MG63 (cell line): ENCODE data around the gene CABP4. TPM values are rescaled to one million over a fixed set of nuclear protein-coding genes. Genes with fewer than 3 reads are reported as not detected.
"Not testable (repeated sequence)": the region's sequence is repeated elsewhere in the genome, so short reads cannot be mapped to it uniquely, and the experiment has no call there.

Source experiments
- DNase-seq: peaks from one replicate; pipeline ENCODE4 v3.0.0-alpha.2; 2020
- H3K27me3 ChIP-seq: fragments of 250-450 bp; sonication (Bioruptor Pico); 2 replicates; pipeline ENCODE4 v1.5.1; 2020; ENCODE audit warnings: mild to moderate bottlenecking, moderate library complexity
- H3K36me3 ChIP-seq: fragments of 250-450 bp; sonication (Bioruptor Pico); 2 replicates; pipeline ENCODE4 v1.5.1; 2020; ENCODE audit warnings: mild to moderate bottlenecking, moderate library complexity
- H3K4me3 ChIP-seq: fragments of 250-450 bp; sonication (Bioruptor Pico); 2 replicates; pipeline ENCODE4 v1.5.1; 2020; ENCODE audit warnings: mild to moderate bottlenecking, moderate library complexity
- H3K9me3 ChIP-seq: fragments of 250-450 bp; sonication (Bioruptor Pico); 2 replicates; pipeline ENCODE4 v1.5.1; 2020; ENCODE audit warnings: mild to moderate bottlenecking, moderate library complexity
- total RNA-seq: library from RNA; depleted of rRNA; stranded (reverse); fragments of >200 nt; shearing (Covaris generic); gene quantifications from 2 replicates; pipeline ENCODE4 v1.2.3, GENCODE V29; 2014; ENCODE audit warnings: low replicate concordance

CABP4 gene
- total RNA-seq, 1 experiment from 2014 or later: 0.26 TPM

DNA sequence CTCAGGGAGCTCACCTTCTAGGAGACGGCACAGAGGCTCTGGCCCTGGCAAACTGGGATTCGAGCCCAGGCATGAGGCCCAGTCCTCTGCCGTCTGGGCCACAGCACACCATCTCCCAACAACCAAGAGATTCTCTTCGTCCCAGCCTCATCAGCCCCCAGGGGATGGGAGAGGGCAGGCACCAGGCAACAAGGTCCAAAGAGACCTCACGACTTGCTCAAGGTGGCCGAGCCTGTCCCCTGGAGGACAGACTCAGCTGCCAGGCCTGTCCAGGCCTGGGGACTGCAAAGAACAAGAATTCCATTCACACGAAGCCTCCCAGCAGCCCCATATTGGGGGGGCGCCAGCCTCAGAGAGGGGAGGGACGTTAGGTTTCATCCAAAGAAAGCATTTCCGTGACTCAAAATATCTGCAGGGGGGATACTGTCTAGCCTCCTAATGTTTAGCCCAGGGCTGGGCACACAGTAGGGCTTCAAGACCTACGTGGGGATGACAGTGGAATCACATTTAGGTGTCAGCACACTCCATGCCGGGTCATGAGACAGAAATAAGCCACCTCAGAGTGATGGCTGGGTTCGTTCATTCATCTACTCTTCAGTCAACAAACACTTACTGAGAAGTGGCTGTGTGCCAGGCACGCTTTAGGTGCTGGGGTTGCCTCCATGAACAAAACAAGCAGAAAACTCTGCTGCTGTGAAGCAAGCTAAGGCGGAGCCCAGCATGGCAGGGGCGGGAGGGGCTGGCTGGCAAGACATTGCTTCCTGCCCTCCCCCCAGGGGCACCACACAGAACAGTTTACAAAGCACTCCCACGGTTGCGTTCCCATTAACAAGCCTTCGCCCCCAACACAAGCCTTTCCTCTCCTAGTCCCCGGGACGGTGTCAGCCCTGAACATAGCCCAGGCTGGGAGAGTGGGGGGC lies 38.5 kb upstream of the CABP4 start:
- H3K27me3 ChIP-seq: no peaks in the 10 kb centered on the region
- peak; percentile 61 for DNase-seq
- no peaks in the 10 kb centered on the region for H3K9me3 ChIP-seq
- H3K4me3 ChIP-seq: no peak overlapping the region
- H3K36me3 ChIP-seq: no peaks in the 10 kb centered on the region

DNA sequence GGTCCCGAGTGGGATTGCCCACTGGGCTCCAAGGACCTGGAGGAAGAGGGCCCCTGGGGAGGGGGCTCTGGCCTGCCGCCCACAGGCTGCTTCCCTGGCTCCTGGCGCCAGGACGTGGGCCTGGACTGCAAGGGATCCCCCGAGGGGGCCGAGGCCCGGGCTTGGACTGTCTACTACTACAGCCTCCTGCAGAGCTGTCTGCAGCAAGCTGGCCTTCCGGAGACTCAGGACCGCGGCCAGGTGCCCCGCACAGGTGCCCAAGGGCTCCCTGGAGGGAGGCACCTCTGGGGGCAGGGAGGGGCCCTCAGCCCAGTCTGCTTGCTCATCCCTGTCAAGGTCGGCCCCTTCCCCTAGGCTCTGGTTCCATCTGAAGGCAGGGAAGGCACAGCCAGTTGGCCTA lies 37.7 kb upstream of the CABP4 start:
- DNase-seq: no peak
- Histone ChIP-seq H3K36me3 (no peaks in the 10 kb centered on the region), H3K27me3 (no peaks in the 10 kb centered on the region), H3K9me3 (no peaks in the 10 kb centered on the region), H3K4me3 (no peak overlapping the region)

DNA sequence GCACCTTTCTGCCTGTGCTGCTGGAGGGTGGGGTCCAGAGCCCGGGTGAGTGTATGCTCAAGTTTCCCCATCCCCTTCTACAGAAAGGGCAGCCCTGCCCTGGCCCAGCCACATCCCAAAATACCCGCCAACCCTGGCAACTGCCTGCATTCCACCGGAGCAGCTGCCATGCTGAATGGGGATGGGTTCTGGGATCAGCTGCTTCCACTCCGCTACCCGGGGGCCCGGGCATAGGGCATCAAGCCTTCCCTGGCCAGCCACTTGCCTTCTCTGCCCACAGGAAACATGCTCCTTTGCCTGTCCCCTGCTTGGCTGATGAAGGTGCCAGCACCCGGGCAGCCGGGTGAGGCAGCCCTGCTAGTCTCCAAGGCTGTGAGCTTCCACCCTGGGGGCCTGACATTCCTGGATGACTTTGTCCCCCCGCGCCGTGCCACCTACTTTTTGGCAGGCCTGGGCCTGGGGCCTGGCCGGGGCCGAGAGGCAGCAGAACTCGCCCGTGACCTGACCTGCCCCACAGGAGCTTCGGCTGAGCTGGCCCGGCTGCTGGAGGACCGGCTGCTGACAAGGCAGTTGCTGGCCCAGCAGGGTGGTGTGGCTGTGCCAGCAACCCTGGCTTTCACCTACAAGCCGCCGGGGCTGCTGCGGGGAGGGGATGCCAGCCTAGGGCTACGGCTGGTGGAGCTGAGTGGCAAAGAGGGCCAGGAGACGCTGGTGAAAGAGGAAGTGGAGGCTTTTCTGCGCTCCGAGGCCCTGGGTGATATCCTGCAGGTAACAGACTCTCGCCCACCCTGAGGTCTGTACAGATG lies 36.5 kb upstream of the CABP4 start:
- Histone ChIP-seq H3K27me3 (no peaks in the 10 kb centered on the region), H3K4me3 (no peak overlapping the region), H3K9me3 (no peaks in the 10 kb centered on the region), H3K36me3 (no peaks in the 10 kb centered on the region)
- DNase-seq: peak; percentile 85

DNA sequence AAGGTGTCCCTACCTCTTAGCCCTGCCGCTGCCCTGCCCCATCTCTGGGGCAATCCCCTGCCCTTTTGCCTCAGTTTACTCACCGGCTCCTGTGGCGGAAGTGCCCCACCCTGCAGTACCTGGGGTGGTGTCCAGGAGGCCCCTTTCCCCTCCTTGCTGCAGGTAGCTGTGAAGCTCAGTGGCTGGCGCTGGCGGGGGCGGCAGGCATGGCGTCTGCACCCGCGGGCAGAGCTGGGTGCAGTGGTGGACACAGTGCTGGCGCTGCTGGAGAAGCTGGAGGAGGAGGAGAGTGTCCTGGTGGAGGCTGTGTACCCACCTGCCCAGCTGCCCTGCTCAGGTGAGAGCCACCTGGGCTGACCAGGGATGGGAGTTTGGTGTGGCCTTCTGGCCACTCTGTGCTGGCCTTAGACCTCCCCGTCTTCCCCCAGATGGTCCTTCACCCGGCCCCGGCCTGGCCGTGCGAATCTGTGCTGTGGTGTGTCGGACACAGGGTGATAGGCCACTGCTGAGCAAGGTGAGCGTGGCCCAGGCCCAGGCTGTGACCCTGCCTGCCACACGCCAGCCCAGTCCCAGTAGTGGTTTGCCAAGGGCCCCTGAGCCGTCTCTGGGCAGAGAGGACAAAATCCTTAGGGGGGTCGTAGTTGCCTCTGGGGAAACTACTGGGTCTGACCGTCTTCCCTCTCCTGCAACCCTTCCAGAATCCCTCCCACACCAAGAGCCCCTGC lies 35.7 kb upstream of the CABP4 start:
- H3K36me3 ChIP-seq: no peaks in the 10 kb centered on the region
- DNase-seq: no peak
- no peaks in the 10 kb centered on the region for H3K27me3 ChIP-seq
- no peaks in the 10 kb centered on the region for H3K9me3 ChIP-seq
- no peak overlapping the region for H3K4me3 ChIP-seq

DNA sequence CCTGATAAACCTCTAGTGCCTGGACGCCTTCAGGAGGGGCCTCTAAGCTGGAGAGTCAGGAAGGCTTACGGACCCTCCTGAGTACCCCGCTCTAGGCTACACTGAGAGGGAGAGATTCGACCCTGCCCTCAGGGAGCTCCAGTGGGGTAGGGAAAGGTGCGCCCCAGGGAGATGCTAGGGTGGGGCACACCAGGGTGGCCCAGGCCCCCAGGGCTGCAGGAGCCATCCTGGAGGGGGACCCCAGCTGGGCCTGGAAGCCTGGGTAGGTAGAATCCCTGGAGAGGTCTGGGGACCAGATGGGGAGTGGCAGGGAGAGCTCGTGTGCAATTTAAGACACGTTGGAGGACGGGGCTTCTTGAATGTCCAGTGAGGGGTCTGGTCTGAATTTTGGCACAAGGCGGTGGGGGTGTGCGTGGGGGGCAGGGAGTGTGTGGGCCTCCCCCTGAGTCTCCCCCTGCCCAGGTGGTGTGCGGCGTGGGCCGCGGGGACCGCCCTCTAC lies 35.0 kb upstream of the CABP4 start:
- Histone ChIP-seq H3K9me3 (no peaks in the 10 kb centered on the region), H3K36me3 (no peaks in the 10 kb centered on the region), H3K4me3 (peak overlapping the region; percentile 35), H3K27me3 (no peaks in the 10 kb centered on the region)
- DNase-seq: no peak

DNA sequence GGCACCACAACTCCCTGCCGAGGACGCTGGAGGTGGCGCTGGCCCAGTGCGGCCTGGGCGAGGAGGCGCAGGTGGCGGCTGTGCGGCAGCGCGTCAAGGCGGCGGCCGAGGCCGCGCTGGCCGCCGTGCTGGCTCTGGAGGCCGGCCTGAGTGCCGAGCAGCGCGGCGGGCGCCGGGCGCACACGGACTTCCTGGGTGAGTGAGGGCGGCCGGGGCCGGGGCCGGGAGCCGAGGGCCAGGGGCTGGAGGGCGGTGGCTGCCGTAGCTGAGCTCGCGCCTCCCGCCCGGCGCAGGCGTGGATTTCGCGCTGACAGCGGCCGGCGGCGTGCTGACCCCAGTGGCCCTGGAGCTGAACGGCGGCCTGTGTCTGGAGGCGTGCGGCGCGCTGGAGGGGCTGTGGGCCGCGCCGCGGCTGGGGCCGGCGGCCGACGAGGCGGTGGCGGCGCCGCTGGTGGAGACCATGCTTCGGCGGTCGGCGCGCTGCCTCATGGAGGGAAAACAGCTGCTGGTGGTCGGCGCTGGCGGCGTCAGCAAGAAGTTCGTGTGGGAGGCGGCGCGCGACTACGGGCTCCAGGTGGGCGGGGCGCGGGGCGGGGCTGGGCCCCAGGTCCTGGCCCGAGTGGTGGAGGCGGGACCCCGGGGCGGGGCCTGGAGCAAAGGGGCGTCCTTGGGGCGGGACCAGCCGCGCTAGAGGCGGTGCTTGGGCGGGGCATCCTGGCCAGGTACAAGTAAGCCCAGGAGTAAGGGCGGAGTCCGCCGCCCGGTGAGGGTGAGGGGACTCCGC lies 34.3 kb upstream of the CABP4 start:
- peak; percentile 89 for DNase-seq
- Histone ChIP-seq H3K9me3 (no peaks in the 10 kb centered on the region), H3K36me3 (no peaks in the 10 kb centered on the region), H3K27me3 (no peaks in the 10 kb centered on the region), H3K4me3 (peak overlapping the region; percentile 35)

DNA sequence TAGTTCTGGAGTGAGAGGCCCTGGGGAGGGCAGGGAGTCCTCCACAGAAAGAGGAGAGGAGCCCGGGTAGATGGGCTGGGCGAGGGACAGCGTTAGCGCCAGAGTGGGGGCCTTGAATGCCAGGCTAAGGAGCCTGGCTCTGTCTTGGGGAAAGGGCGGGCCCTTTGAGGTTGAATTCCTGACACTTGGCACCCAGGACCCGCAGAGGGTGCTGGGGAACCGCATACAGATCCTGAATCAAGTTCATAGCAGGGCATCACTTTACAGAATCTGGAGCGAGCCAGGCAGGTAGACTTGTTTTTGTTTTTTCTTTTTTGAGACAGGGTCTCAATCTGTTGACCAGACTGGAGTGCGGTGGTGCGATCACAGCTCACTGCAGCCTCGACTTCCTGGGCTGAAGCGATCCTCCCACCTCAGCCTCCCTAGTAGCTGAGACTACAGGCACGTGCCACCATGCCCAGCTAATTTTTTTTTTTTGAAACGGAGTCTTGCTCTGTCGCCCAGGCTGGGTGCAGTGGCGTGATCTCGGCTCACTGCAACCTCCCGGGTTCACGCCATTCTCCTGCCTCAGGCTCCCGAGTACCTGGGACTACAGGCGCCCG lies 33.6 kb upstream of the CABP4 start:
- Histone ChIP-seq H3K27me3 (no peaks in the 10 kb centered on the region), H3K4me3 (peak overlapping the region; percentile 35), H3K36me3 (no peaks in the 10 kb centered on the region), H3K9me3 (no peaks in the 10 kb centered on the region)
- DNase-seq: no peak

DNA sequence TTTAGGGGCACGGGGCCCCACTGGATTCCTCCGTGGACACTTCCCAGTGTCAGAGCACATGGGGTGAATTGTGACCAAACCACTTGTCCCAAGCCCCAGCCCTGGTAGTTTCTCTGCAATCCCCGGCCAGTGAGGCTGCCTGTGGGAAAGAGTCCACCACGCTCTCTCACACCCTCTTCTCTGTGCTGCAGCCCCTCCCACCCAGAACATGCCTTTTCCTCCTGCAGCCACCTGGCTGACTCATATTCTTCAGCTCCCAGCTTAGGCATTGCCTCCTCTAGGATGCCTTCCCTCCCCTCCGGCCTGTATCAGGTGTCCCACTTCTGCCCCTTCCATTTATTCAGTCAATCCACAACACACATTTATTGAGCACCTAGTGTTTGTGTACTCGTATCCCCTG lies 32.3 kb upstream of the CABP4 start:
- H3K9me3 ChIP-seq: no peaks in the 10 kb centered on the region
- no peak for DNase-seq
- H3K4me3 ChIP-seq: no peak overlapping the region
- no peaks in the 10 kb centered on the region for H3K36me3 ChIP-seq
- no peaks in the 10 kb centered on the region for H3K27me3 ChIP-seq

DNA sequence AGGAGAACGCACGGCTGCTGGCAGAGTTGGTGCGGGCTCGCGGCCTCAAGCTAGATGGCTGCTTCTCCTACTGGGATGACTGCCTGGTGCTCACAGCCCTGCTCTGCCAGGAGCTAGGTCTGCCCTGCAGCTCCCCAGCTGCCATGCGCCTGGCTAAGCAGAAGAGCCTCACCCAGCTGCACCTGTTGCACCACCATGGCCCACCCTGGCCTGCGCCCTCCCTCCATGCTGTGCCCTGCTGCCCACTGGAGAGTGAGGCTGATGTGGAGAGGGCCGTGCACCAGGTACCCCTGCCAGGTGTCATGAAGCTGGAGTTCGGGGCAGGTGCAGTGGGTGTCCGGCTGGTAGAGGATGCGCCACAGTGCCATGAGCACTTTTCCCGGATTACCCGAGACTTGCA lies 31.7 kb upstream of the CABP4 start:
- Histone ChIP-seq H3K36me3 (no peaks in the 10 kb centered on the region), H3K27me3 (no peaks in the 10 kb centered on the region), H3K4me3 (no peak overlapping the region), H3K9me3 (no peaks in the 10 kb centered on the region)
- DNase-seq: no peak

DNA sequence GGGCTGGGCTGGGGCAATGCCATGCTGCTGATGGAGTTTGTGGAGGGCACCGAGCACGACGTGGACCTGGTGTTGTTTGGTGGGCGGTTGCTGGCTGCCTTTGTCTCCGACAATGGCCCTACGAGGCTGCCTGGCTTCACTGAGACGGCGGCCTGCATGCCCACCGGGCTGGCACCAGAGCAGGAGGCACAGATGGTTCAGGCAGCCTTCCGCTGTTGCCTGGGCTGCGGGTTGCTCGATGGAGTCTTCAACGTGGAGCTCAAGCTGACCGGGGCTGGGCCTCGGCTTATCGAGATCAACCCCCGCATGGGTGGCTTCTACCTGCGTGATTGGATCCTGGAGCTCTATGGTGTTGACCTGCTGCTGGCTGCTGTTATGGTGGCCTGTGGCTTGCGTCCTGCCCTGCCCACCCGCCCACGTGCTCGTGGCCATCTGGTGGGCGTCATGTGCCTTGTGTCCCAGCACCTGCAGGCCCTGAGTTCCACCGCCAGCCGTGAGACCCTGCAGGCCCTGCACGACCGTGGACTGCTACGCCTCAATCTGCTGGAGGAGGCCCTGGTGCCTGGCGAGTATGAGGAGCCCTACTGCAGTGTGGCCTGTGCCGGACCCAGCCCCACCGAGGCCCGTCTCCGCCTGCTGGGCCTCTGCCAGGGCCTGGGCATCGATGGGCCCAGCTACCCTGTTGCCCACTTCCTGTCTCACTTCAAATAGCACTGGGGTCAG lies 31.1 kb upstream of the CABP4 start:
- DNase-seq: no peak
- Histone ChIP-seq H3K36me3 (no peaks in the 10 kb centered on the region), H3K27me3 (no peaks in the 10 kb centered on the region), H3K4me3 (no peak overlapping the region), H3K9me3 (no peaks in the 10 kb centered on the region)

DNA sequence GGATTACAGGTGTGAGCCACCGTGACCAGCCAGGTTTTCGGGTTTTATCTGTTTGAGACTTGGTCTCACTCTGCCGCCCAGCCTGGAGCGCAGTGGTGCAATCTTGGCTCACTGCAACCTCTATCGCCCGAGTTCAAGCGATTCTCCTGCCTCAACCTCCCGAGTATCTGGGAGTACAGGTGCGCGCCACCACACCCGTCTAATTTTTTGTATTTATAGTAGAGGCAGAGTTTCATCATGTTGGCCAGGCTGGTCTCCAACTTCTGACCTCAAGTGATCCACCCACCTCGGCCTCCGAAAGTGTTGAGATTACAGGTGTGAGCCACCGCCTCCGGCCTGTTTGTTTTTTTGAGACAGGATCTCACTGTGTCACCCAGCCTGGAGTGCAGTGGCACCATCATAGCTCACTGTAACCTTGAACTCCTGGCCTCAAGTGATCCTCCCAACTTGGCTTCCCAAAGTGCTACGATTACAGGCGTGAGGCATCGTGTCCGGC lies 27.7 kb upstream of the CABP4 start:
- Histone ChIP-seq H3K4me3 (peak overlapping the region; percentile 88), H3K36me3 (peaks cover 26% of the 10 kb centered on the region)
- not testable (repeated sequence) for H3K9me3 ChIP-seq, H3K27me3 ChIP-seq, DNase-seq

DNA sequence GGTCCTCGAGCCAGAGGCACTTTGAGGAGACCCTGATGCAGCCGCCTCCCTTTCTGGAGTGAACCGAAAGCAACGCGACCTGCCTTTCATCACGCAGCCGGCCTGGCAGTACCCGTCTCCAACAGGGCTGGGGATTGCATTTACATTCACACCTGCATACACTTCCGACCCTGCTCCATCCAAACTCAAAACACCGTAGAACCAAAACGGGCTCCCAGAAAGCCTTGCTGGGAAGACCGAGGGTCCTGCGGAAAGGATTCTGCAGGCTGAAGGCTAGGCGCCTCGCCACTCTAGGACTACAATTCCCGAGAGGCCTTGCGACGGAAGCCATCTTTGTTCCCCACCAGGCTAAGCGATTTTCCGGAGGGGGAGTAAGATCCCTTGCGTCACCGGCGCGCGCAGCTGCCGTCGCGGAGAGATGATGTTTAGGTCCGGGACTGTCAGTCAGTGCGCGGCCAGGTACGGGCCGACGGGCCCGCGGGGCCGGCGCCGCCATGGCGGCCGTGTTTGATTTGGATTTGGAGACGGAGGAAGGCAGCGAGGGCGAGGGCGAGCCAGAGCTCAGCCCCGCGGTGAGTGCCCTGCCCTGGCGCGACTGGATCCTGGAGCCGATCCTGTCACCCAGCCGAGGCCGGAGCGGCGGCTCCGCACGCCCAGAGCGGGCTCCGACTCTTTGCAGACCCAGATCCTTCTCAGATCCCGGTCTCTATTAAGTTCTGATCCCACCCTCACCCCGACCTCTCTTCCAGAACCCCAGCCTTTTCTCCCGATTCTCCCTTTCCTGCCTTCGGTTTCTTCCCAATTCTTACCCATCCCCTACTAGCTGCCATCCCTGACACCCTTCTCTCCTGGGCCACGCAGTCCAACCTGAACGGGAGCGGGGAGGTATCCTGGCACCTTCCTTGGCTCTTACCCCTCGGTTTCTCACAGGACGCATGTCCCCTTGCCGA lies 26.8 kb upstream of the CABP4 start, which contains the start of gene RPS6KB2:
TSS of gene RPS6KB2 (plus strand) at position 443 of the 950 bp plus-strand sequence. CDS start at position 495, 52 bp downstream.
- no peaks in the 10 kb centered on the region for H3K27me3 ChIP-seq
- H3K36me3 ChIP-seq: peaks cover 29% of the 10 kb centered on the region
- DNase-seq: peak; percentile 95
- no peaks in the 10 kb centered on the region for H3K9me3 ChIP-seq
- peak within 1 kb of the TSS; percentile 88 for H3K4me3 ChIP-seq

DNA sequence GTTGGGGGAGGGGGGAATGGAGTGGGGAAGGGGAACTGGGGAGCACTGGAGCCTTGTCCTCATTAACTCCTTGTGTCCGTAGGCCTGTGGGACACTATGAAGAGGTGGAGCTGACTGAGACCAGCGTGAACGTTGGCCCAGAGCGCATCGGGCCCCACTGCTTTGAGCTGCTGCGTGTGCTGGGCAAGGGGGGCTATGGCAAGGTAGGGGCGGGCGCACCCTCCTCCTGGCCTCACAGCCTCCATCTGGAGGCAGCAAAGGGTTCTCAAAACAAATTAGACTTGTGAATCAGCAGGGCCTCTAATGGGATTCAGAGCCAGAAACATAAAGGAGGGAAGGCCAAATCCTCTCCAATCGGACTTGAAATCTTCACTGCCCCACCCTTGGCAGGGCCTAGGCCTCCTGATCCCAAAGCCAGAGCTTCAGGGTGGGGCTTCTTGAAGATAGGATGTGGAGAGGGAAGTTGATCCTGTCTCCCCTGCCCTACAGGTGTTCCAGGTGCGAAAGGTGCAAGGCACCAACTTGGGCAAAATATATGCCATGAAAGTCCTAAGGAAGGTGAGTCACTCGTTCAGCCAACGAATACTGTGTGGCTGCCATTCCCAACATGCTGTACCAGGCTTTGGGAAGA lies 26.0 kb upstream of the CABP4 start:
- peak overlapping the region; percentile 88 for H3K4me3 ChIP-seq
- H3K36me3 ChIP-seq: peaks cover 37% of the 10 kb centered on the region
- no peak for DNase-seq
- H3K9me3 ChIP-seq: no peaks in the 10 kb centered on the region
- H3K27me3 ChIP-seq: no peaks in the 10 kb centered on the region

DNA sequence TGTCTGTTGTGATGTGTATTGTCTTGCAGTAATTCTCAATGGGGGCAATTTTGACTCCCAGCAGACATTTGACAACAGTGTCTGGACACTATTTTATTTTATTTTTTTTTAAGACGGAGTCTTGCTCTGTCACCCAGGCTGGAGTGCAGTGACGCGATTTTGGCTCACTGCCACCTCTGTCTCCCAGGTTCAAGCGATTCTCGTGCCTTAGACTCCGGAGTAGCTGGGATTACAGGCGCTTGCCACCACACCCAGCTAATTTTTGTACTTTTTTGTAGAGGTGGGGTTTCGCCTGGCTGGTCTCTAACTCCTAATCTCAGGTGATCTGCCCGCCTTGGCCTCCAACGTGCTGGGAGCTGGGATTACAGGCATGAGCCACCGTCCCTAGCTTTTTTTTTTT lies 25.4 kb upstream of the CABP4 start:
- Histone ChIP-seq H3K27me3 (no peaks in the 10 kb centered on the region), H3K9me3 (no peaks in the 10 kb centered on the region), H3K4me3 (peak overlapping the region; percentile 88), H3K36me3 (peaks cover 38% of the 10 kb centered on the region)
- DNase-seq: no peak
